ENCODE results near the gene SPIB.
A peak's percentile ranks its signal among the peaks of the same experiment; 100 is the strongest.
"Not testable (repeated sequence)": the region's sequence is repeated elsewhere in the genome, so short reads cannot be mapped to it uniquely, and the experiment has no call there.

Gene SPIB

DNA sequence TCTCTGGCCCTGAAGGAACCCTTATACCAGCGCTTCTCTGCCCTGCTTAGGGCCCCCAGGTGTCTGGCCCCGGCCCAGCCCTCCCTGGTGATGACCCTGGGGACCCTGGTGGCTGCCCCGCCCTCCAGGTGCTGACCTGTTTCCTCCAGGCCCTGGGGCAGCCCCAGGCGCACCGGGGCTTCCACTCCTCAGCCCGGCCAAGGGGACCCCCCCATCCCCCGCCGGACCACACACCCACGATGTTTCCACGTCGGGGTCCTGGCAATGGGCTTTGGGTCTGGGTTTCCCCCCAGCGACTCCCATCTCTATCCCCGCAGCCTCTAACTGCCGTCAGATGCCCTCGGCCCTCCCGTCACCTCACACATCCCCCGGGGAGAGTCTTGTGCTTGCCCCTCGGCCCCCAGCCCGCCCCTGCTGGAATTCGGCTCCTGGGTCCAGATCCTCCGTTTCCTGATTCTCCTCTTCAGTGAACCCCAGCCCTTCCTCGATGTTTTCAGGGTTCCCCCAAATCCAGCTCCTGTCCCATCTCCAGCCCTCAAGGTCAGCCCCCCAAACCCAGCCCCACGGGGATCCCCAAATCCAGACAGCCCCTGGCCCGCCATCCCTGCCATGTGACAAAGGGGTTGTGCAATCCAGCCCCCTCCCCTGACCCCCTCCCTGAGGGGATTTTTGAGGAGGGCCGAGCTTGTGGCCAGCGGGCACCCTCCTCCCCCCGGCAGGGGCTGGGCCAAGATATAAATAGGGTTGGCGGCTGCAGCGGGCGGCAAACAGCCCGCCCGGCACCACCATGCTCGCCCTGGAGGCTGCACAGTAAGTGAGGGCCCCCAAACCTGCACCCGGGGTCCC, at the start of gene SPIB:
Gene SPIB, plus strand, starts transcription at position 763 of the 846 bp plus-strand sequence. Its CDS starts 25 bp downstream, at position 788.
- no peak for FAIRE-seq

GRCh38 chr19:50371914-50372475, 46.7 kb upstream of the SPIB start:
- FAIRE-seq, result no peak

DNA sequence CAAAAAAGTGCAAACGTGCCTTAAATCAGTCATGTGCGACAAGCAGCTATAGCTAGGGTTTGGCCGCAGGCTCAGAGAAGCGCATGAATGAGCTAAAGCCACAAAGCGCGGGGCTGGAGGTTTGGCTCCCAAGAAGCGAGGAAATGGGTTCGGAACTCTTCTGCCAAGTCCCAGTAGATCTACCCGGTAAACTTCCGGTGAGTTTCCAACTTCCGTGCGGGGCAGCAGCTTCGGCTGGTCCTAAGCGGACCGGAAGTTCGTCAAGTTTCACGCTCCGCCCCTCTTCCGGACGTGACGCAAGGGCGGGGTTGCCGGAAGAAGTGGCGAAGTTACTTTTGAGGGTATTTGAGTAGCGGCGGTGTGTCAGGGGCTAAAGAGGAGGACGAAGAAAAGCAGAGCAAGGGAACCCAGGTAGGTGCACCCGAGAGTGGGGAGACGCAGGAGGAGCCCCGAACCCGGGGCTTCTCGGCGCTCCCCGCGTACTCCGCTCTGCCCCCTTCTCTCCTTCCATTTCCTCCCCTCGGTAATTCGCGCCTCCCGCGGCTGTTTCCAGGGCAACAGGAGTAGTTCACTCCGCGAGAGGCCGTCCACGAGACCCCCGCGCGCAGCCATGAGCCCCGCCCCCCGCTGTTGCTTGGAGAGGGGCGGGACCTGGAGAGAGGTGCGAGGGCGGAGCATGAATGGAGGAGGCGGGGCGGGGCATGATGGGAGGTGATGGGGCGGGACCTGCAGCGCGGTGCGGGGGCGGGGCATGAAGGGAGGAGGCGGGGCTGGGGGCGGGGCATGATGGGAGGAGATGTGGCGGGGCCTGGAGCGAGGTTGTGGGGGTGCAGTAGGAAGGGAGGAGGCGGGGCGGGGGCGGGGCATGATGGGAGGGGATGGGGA, 42.3 kb upstream of the SPIB start, which contains the start of gene NR1H2:
Gene NR1H2, plus strand, starts transcription at position 292 of the 885 bp plus-strand sequence. CDS start 1,149 bp downstream, outside the sequence.
- FAIRE-seq, result peak; percentile 79

GRCh38 chr19:50377051-50377461, 41.7 kb upstream of the SPIB start:
- no peak for FAIRE-seq

DNA sequence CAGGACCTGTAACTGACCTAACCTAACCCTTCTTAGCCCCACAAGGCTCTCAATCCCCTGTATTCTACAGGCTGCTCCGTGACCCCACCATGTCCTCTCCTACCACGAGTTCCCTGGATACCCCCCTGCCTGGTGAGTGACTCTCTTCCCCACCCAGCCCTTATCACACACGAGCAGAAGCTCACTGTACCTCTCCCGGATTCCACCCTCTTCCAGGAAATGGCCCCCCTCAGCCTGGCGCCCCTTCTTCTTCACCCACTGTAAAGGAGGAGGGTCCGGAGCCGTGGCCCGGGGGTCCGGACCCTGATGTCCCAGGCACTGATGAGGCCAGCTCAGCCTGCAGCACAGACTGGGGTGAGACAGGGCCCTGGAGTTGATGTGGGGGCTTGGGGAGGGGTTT, 41.2 kb upstream of the SPIB start:
- no peak for FAIRE-seq

DNA sequence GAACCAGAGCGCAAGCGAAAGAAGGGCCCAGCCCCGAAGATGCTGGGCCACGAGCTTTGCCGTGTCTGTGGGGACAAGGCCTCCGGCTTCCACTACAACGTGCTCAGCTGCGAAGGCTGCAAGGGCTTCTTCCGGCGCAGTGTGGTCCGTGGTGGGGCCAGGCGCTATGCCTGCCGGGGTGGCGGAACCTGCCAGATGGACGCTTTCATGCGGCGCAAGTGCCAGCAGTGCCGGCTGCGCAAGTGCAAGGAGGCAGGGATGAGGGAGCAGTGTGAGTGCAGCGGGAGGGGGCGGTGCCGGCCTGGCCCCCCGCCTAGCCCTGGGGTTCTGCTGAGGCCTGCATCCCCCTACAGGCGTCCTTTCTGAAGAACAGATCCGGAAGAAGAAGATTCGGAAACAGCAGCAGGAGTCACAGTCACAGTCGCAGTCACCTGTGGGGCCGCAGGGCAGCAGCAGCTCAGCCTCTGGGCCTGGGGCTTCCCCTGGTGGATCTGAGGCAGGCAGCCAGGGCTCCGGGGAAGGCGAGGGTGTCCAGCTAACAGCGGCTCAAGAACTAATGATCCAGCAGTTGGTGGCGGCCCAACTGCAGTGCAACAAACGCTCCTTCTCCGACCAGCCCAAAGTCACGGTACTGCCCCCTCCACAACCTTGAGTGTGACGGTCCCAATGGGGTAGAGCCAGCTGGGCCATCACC, 40.4 kb upstream of the SPIB start:
- FAIRE-seq, result no peak

DNA sequence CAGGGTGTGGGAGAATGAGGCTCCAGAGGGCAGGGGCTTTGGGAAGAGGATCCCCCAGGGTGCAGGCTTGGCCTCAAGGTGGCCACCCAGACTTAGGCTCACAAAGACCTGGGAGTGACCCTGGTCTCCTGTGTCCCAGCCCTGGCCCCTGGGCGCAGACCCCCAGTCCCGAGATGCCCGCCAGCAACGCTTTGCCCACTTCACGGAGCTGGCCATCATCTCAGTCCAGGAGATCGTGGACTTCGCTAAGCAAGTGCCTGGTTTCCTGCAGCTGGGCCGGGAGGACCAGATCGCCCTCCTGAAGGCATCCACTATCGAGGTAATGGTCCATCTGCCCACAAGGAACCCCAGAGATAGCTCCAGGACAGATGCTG, 39.9 kb upstream of the SPIB start:
- no peak for FAIRE-seq

- no peak for FAIRE-seq
Observed at GRCh38 chr19:50379602-50380001, 39.1 kb upstream of the SPIB start.

- no peak for FAIRE-seq
Observed at GRCh38 chr19:50380137-50380536, 38.6 kb upstream of the SPIB start.

- no peak for FAIRE-seq
Observed at GRCh38 chr19:50380751-50381151, 38.0 kb upstream of the SPIB start.

DNA sequence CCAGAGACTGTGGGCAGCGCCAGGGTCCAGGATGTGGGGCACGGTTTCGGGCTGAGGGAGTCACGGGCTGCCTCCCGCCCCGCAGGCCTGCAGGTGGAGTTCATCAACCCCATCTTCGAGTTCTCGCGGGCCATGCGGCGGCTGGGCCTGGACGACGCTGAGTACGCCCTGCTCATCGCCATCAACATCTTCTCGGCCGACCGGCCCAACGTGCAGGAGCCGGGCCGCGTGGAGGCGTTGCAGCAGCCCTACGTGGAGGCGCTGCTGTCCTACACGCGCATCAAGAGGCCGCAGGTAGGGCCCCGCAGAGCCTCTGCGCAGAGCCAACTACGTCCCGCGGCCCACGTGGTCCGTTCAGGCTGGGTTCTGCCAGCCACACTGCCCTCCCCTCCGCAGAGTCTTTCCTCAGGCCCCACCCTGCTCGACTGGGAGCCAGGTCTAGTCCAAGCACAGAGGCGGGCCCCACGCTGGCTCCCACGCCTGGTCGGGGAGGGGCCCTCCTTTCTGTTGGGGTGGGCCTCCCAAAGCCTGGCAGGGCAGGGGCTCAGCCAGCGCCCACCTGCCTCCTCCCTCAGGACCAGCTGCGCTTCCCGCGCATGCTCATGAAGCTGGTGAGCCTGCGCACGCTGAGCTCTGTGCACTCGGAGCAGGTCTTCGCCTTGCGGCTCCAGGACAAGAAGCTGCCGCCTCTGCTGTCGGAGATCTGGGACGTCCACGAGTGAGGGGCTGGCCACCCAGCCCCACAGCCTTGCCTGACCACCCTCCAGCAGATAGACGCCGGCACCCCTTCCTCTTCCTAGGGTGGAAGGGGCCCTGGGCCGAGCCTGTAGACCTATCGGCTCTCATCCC, 36.6 kb upstream of the SPIB start:
- no peak for FAIRE-seq

GRCh38 chr19:50383001-50383851, 35.5 kb upstream of the SPIB start:
- FAIRE-seq, result no peak

- no peak for FAIRE-seq
Observed at GRCh38 chr19:50383852-50384684, 34.7 kb upstream of the SPIB start, which contains the start of gene POLD1. Gene POLD1, plus strand, starts transcription at chr19:50384347. Its CDS starts 14,505 bp downstream, at chr19:50398852.

DNA sequence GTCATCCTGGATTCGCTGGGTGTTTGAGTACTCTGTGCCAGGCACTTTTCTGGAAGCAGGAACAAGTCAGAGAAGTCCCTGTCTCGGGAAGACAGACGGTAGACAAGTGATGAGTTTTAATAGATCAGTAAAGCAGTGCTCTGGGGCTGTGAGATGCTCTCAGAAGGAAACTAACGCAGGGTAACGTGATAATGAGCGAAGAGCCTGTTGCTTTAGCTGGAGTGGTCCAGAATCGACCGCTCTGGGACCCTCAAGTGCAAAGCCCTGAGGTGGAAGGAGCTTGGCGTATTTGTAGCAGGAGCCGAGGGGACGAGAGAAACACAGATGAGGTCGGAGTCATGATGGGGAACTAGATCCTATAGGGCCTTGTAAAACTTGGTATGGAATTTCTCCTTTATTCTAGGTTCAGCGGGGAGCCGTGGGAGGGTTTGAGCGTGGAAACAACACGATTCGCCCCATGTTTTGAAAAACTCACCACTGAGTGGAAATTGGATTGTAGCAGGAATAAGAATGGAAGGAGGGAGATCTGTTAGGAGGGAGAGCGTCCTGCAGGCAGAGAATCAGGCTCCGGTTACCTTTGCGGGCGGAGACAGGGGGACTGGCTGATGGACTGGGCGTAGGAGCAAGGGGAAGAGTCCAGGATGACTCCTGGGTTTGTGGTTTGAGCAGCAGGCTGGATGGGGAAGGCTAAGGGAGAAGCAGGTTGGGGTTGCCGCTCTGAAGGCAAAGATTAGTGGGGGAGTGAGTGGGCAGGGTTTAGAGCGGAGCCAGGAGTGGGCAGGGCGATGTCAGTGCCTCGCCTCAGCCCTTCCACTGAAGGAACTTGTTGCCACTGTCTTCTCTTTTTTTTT, 33.8 kb upstream of the SPIB start:
- no peak for FAIRE-seq

- FAIRE-seq, result no peak
Observed at GRCh38 chr19:50387176-50387867, 31.4 kb upstream of the SPIB start.

- no peak for FAIRE-seq
Observed at GRCh38 chr19:50387868-50388245, 30.9 kb upstream of the SPIB start.

DNA sequence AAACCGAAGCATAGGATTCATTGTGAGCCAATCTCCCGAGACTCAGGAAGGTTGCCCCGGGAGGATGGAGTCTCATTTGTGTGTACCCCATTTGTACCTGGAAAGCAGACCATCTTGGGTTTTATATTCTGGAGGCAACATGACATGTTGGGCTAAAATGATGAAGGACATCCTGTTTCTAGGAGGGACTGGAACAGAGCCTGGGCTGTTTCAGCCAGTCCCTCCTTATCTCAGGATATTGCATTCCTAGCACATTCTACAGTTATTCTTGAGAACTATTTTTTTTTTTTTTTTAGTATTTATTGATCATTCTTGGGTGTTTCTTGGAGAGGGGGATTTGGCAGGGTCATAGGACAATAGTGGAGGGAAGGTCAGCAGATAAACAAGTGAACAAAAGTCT, 28.4 kb upstream of the SPIB start:
- not testable (repeated sequence) for FAIRE-seq

DNA sequence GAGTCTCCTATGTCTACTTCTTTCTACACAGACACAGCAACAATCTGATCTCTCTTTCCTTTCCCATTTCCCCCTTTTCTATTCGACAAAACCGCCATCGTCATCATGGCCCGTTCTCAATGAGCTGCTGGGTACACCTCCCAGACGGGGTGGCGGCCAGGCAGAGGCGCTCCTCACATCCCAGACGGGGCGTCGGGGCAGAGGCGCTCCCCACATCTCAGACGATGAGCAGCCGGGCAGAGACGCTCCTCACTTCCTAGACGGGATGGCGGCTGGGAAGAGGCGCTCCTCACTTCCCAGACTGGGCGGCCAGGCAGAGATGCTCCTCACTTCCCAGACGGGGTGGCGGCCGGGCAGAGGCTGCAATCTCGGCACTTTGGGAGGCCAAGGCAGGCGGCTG, 27.8 kb upstream of the SPIB start:
- FAIRE-seq, result not testable (repeated sequence)
